A549 (cell line): ENCODE results near the gene DPYSL4.

Experiments
- CTCF ChIP-seq: fragments of >200 bp; sonication (Bioruptor Twin); formaldehyde crosslinking; IDR thresholded peaks from 3 replicates; pipeline ENCODE4 v1.5.1; 2016
- FOXS1 ChIP-seq: fragments of 250-450 bp; sonication (Bioruptor Pico); IDR thresholded peaks from 2 replicates; pipeline ENCODE4 v1.5.0; 2020; ENCODE audit warnings: mild to moderate bottlenecking, moderate library complexity

- TF ChIP-seq FOXS1 (CRISPR knock-in tag) (no peak), CTCF (no peak)
Measured at GRCh38 chr10:132163826-132164515, 22.8 kb upstream of the DPYSL4 start.
